COLO668 (cell line): ENCODE results near the gene SSPN.

Source experiments
- DNase-seq: peaks from one replicate; lab custom pipeline; 2025; ENCODE audit not compliant: unreplicated experiment; lab: John Stamatoyannopoulos, UW

Gene SSPN, protein sequence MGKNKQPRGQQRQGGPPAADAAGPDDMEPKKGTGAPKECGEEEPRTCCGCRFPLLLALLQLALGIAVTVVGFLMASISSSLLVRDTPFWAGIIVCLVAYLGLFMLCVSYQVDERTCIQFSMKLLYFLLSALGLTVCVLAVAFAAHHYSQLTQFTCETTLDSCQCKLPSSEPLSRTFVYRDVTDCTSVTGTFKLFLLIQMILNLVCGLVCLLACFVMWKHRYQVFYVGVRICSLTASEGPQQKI

GRCh38 chr12:26195250-26195640, at the start of gene SSPN:
Gene SSPN (plus strand): TSS chr12:26195573. CDS start chr12:26195673, 100 bp downstream.
- peak; percentile 57 for DNase-seq

GRCh38 chr12:26148291-26148690, 47.1 kb upstream of the SSPN start:
- no peak for DNase-seq

DNA sequence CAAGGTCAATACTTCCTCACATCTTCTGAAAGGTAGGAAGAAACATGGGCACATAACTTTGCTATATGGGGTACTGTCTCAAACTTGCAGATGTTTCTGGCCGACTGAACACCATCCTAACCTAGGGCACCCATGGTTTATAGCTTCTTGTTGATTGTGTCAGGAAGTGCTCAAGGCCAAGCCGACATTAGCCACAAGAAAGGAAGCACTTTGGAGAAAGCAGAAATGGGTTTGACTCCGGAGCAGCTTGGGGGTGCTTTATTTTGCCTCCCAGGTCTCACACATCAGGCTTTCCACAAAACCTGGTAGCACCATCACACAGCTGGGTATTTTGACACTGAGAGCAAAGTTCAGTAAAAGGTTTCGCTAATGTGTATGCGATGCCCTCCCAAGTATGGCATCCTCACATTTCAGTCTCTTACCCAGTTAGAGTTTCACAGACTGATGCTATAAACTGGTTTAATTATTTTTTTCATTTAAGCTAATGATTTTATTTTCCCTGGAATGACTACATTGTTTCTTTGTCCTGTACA, 45.3 kb upstream of the SSPN start:
- no peak for DNase-seq

GRCh38 chr12:26150736-26151450, 44.5 kb upstream of the SSPN start:
- no peak for DNase-seq

GRCh38 chr12:26152507-26153102, 42.8 kb upstream of the SSPN start:
- no peak for DNase-seq

- DNase-seq, result no peak
These were observed 41.8 kb upstream of the SSPN start for GRCh38 chr12:26153421-26154154.

DNA sequence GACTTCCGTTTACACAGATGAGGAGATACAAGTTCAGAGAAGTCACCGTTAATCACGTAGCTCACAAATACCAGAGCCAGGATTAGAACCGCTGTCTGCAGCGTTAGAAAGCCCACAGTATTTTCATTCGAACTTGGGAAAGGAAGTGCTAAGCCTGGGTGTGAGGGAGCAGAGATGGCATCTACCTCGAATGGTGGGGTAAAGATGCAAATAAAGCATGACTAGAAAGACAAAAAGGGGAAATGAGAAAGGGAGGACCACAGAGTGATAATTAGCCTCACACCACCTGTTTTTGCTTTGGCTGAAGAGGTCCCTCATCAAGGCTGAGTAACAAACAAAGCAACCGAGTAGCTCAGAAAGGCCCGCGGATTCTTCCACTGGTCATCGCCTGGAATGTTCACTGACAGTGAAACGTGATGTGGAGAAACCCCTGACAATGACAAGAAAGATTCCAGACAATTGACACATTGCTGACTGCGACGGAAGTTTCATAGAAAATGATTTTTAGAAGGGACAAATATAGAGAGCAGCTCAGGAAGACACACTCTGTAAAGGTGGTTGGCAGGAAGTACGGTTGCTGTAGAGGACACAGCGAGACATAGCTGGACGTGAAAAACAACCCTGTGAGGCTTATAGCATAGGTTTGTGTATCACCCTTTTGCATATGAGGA, 39.0 kb upstream of the SSPN start:
- peak; percentile 5 for DNase-seq

DNA sequence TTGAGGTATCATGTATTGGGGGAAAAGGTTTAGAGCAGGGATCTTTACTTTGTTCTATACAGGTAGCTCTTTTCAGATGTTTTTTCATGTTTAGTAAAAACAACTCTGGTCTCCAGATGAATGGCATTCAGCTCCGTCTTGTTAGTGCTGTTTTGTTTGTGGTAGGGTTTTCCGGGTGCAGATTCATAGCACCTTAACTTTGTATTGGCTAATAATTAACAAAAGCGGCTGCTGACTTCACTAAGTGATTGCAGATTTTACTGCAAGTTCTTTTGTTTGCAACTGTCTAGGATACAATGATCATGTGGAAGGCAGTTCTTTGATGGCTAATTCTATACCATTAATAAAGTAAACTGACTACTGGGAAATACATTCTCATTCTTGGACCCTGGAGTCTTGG, 38.4 kb upstream of the SSPN start:
- DNase-seq, result peak; percentile 3

GRCh38 chr12:26158078-26158764, 37.2 kb upstream of the SSPN start:
- no peak for DNase-seq

GRCh38 chr12:26162174-26162573, 33.2 kb upstream of the SSPN start:
- no peak for DNase-seq

GRCh38 chr12:26162905-26163304, 32.5 kb upstream of the SSPN start:
- no peak for DNase-seq

DNA sequence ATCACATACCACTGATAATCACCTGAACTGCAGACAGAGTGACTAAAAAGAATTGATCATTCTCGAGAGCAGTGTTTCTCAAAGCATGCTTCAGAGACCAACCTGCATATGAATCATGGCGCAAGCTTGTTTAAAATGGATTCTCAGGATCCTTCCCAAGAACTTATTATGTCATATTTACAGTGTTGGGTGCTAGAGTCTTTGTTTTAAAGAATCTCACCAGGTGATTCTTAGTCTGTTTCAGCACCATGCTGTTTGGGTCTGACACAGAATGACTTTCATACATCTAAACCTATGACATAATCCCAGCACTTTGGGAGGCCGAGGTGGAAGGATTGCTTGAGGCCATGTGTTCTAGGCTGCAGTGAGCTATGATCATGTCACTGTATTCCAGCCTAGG, 31.3 kb upstream of the SSPN start:
- no peak for DNase-seq

DNA sequence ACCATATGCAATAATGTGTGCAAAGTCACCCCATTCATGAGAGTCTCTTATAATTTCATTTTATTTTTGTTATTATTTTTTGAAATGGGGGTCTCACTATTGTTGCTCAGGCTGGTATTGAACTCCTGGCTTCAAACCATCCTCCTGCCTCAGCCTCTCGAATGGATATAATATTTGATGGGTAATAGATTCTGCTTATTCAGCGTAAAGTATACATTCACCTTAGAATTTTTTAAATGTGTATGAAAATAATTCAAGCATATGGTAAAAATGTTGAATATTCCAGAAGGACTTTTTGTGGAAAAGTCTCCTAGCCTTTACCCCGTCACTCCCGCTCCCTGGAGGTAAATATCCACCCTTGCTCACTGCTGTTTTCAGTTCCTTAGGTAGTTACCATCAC, 23.4 kb upstream of the SSPN start:
- no peak for DNase-seq

DNA sequence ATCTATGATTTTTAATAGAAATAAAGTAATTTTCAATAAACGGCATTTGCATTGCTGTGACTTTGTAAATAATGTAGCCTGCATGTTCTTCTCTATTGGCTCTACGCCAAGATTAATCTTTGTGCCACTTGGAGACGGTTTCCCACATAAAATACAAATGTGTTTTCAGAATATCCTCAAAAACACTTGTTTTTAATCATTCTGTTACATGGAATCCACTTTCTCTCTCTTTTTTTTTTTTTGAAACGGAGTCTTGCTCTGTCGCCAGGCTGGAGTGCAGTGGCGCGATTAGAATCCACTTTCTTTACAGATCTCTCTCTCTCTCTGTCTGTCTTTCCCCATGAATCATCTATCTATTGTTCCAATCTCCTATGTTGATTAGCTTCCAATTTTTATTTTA, 22.8 kb upstream of the SSPN start:
- DNase-seq, result no peak

DNA sequence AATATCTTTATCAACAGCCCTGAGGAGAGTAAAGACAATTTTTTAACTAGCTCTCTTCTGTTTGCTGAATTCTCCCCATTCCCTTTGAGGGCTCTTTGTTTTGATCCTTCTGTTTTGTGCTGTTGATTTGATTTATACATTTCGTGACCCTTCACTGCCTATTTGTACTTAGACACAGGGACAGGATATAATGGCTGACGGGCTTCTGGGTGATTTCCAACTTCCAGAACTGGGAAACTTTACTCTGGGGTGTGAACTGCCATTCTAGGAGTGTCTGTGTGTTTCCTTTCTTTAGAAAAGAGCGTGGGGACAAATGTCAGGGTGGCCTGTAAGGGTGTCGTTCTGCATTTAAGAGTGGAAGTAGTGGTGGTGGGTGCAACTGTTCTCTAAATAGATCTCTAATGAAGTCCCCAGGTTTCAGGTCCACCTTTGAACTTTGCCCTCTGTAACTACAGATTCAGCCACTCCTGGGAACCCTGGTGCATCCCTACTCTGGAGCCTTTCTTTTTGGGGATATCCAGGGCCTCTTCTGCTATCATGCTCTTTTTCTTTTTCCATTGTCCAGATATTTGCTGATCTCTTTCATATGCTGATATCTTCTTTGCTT, 22.3 kb upstream of the SSPN start:
- no peak for DNase-seq

DNA sequence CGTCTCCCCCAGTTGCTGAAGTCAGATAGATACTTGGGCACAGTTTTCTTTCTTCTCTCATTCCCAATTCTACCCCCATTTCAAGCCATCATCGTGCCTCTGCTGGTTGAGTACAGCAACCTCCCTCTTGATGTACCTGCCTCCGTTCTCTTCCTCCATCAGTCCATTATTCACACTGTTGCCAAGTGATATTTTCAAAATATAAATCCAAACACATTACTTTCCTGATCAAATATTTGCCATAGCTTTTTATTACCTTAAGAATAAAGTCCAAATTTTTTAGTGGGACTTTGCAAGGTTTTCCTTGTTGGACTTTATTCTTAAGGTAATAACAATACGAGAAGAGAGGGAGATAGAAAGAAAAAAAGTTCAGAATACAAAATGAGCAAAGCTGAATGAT, 18.6 kb upstream of the SSPN start:
- DNase-seq, result no peak

DNA sequence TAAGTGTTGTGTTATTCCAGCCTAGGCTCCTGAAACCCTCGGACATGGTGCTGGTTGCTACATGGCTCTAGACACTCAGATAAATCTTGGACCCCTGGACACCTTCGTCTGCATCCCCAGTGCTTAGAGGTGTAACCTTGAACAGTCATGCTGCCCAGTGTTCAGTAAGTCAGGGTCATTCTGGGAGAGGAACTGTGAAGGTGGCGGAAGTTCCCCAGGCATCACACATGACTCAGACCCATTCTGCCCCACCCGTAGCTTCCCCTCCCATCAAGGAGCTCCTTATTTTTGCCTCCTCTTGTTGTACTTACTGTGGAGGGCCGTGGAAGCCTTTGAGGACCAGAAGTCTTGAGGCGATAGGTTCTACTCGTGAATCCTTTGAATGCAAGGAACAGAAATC, 18.1 kb upstream of the SSPN start:
- no peak for DNase-seq

DNA sequence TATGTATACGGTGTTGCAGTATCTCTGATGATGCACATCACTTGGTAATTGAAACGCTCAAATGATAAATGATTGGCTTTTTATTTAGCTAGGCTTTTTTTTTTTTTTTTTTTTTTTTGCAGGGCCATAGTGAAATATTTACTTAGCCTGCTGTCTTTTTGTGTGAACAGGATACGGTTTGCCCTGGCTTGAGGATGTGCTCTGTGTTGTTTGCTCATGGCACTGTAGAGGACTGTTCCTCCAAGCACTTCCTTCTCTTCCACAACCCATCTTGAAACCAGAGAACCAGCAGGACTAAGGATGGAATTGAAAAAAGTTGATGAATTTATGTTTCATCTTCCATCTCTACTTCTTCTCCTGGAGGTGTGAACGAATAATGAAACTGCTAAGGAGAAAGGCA, 15.5 kb upstream of the SSPN start:
- DNase-seq, result peak; percentile 8

DNA sequence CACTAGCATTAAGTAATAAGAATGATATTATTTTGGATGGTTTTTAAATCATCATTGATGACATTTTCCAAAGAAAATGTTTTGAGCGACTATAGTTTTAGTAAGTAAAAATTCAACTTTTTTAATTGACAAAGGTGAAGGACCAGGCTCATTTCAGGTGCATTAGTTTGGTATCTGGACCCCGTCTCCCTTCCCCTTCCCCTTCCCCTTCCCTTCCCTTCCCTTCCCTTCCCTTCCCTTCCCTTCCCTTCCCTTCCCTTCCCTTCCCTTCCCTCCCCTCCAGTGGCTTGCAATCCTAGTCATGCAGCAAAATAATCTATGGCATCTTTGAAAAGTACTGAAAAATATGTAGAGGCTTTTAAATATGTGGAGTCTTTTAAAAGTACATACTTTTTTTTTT, 13.0 kb upstream of the SSPN start:
- no peak for DNase-seq
